NCI-H2196 (cell line): ENCODE results near the gene HDDC2.
"Not testable (repeated sequence)": the region's sequence is repeated elsewhere in the genome, so short reads cannot be mapped to it uniquely, and the experiment has no call there.

Experiments
- DNase-seq: peaks from one replicate; lab custom pipeline; 2025; ENCODE audit not compliant: unreplicated experiment; lab: John Stamatoyannopoulos, UW

Gene HDDC2

DNA sequence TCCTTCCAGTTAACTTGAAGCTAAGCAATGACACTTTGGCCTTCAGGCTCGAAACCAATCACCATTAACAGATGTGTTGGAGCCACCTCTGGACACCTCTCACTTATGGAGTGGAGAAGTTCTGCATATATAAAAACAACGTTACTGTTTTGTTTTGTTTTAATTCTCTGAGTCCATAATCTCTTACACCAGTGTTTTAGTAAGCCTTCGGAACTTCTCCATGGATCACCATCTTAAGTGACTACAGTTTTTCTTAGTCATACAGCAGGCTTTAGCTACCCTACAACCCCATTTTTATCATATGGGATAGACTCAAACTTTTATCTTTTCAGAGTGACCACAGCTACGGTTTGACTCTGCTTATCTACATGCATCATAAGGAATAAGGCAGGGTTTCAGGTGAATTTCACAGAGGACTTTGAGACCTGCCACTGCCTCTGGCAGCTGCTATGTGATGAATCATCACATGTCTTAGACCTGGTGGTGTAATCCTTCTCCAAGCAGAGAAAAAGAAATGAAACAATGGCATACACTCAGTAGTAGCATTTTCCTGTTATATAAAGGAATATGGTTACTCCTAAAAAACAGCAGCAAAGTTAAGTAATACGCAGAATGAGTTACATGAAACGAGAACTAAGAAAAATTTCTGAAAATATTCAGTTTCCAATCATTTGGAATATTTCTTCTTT is 5.5 kb upstream of the HDDC2 start:
- no peak for DNase-seq

DNA sequence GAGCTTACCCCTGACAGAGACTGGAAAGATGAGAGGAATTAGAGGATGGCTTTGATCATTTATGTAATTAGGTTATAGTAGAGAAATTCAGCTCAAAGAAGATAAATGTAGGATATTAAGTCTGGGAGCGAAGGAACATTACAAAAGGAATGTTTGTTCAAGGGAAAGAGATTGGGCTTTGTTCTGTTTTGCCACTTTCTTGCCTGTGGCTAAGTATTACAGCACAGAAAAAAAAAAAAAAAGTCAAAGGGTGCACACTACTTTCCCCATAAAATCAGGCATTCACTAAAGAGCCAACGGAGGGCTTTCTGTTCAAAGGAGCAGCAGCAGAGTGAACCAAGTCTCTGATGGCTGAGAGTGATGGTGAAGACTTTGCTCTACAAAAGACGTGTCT is 5.0 kb upstream of the HDDC2 start:
- no peak for DNase-seq

DNA sequence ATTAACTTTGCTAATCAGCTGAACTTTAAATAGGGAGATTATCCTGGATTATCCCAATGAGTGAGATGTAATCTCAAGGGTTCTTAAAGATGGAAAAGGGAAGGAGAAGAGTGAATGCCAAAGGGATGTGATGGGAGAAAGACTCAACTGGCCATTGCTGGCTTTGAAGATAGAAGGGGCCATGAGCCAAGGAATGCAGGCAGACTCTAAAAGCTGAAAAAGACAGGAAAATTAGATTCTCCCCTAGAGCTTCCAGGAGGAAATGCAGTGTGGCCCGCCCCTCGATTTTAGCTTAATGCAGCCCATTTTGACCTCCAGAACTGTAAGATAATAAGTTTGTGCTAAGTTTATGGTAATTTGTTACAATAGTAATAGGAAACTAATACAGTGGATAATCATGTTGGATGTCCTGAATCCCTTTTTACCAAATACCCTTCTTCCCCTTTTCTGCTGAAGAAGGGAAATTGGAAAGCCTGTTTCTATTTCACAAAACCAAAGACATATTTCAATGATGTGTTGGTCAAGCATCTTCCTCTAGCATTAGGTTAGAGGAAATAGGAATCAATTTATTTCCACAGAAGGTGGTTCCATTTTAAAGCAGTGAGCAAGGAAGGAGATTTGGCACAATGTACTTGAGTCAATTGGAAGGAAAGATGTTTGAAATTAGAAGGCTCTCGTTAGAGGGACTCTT is 3.3 kb upstream of the HDDC2 start:
- DNase-seq, result no peak

DNA sequence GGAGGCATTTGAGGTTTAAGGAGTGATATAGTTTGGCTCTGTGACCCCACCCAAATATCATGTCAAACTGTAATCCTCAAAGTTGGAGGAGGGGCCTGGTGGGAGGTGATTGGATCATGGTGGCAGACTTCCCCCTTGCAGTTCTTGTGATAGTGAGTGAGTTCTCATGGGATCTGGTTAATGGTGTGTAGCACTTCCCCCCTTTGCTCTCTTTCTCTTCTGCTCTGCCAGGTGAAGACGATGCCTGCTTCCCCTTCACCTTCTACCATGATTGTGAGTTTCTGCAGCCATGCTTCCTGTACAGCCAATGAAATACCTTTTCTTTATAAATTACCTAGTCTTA is 1.7 kb upstream of the HDDC2 start:
- no peak for DNase-seq

DNA sequence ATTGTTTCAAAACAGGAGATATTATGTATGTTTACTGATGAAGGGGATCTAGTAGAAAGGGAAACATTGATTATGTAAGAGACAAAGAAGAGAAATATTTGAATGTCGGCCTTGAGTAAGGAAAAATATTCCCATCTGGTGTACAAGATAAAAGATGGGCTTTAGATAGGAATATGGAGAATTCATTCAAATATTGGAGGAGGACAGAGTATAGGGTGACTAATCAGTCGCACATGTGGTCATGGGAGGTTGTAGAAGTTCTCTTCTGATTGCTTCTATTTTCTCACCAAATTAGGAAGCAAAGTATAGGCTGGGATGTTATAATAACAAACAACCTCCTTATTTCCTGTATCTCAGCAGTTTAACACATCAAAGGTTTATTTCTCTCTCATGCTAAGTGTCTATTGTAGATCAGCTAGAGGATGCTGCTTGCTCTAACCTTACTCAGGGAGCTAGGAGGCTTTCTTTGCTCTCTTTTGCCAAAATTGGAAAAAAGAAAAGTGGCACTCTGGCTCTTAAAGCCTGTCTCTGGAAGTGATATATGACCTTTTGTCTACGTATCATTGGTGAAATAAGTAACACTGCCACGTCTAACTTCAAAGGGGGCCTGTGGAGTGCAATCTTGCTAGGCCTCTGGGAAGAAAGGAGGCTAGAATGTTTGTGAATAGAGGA is 1.2 kb upstream of the HDDC2 start:
- no peak for DNase-seq

DNA sequence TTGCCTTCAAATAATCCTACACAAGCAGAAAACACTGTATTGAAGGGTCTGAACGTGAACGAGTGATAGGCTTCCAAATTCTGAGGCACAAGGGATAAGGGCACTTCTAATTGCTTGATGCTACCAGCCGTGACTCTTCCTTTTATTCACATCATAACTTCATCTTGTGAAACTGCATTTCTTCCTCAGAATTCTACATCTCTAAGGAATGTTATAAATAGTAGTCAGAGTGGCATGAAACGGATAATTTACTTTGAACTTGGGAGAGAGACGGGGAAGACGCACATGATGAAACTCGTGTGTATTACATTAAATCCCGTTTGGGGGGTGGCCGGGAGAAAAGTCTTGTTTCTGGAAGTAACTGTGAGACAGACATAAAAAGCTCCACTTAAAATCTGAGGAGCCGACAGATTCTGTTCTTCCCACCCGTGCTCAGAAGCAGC is 754 bp downstream of the HDDC2 start:
- no peak for DNase-seq

DNA sequence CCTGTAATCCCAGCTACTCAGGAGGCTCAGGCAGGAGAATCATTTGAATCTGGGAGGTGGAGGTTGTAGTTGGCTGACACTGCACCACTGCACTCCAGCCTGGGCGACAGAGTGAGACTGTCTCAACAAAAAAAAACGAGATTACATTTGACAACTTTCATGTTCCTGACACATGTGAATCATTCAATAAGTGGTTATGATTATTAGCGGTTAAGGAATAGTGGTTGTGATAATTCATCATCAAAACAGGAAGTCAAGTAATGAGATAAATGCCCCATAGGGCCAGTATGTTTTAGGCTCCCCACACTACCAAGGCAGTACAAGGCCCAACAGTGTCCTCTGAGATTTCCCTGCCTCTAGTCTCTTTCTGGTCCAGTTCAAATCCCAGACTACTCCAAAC is 2.5 kb downstream of the HDDC2 start:
- DNase-seq, result no peak

DNA sequence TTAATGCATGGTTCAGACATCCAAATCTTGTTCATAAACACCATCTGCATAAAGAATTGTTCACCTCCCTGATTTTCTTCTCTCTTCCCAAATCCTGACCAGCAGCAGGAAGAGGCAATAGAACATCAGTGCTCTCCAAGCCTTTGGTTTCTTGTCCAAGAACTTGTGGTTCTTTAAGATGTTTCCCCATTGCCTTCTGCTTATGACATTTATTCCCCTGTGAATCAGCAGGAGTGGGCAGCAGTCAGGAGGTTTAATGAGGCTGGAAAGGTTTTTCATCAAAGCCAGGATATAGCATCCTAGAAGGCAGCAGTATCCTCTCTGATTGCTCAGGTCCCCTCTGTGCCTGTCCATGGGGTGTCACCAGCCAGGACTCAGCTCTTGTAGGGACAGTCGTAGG is 5.3 kb downstream of the HDDC2 start:
- no peak for DNase-seq

DNA sequence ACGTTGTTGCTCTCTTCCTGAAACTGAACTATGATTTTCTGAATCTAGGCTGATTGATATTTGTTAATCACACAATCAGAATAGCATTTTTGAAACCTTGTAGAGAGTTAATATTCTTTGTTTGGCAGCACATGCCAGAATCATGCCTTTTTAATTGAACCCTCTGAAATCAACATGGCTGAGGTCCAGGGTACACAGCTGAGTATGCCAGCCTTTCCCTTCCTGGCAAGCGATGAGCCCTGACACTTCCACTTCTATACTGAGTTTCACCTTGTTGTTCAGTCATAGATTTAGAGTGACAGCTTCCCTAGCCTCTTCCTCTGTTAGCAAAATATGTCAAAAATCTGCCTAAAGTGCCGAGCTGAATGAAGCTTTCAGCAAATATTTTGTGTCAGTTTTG is 6.8 kb downstream of the HDDC2 start:
- DNase-seq, result peak; percentile 37

DNA sequence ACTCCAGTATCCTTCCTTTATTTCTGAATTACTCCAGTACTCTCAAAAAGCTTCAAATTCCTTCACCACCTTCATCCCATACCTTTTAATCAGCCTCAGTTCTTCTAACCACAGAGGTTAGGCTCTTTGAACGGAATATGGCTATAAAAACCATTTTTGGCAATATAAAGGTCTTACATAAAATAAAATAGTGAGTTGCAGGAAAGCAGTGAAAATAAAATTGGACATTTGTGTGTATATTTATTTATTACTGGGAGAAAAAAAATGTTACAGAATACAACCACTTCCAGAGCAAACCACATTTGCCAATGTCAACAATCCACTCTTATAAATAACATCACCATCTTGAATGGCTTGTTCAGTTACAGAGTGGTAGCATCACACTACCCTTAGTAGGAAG is 7.7 kb downstream of the HDDC2 start:
- no peak for DNase-seq

DNA sequence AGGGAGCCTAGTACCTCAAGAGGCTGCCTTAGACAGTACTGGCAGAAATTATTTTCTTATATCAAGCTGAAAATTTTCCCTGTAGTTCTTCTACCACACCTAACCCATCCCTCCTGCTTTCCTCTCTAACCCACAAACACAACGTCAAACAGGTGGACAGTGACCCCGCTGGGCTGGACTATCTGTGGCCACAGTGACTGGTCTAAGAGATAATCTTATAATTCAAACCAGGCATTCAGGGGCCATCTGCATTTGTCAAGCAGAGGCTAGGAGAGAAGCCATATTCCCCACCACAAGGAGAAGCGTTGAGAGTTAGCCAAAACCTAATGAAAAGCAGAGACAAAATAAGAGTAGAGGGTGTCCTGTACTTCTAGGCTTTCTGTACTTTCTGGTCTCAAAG is 8.2 kb downstream of the HDDC2 start:
- DNase-seq, result no peak

DNA sequence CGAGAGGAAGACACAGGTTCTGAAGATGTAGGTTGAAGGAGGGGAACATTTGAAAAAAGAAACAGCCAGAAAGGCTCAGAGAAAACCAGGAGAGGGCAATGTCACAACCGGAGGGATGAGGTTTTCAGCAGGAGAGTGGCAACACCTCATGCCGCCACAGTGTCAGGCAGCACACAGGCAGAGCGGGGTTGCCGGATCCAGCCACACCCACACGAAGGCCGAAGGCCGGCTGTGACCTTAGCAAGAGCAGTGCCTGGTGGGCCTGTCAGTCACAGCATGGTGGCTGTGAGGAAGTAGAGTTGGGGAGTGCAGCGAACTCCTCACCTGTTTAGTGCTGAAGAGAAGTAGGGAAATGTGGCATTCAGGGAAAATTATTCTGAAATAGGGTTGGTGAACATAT is 14.0 kb downstream of the HDDC2 start:
- DNase-seq, result no peak

DNA sequence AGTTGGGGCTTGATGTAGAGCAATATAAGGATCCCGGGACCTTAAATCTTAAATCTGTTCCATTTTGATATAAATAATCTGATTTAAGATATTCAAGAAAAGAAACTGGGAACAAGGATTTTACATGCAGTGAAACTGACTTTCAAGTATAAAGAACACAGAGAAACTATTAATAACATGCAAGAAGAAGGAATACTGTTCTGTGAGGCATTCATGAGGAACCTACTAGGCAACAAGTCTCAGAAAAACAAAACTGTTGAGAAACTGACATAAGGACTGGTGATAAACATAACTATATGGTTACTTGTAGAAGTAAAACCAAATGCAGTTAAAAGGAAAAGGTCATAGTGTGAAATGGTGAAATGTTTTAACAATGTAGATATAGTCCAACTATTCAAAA is 15.8 kb downstream of the HDDC2 start:
- DNase-seq, result no peak

DNA sequence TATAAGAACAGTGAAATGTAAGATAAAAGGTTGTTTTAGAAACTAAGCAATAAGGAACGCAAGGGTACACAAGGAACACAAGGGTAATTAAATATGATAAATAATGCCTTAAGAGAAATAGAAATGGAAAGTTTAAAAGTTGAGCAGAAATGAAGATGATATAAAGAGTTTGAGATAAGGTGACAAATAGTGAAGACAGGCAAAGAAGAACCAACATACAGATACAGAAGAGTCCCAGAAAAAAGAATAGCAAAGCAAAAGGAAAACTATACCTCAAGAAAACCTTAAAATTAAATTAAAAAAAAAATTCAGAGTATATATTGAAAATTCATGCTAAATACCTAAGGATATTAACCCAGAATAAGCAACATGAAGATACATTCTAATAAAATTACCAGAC is 16.4 kb downstream of the HDDC2 start:
- DNase-seq, result no peak

DNA sequence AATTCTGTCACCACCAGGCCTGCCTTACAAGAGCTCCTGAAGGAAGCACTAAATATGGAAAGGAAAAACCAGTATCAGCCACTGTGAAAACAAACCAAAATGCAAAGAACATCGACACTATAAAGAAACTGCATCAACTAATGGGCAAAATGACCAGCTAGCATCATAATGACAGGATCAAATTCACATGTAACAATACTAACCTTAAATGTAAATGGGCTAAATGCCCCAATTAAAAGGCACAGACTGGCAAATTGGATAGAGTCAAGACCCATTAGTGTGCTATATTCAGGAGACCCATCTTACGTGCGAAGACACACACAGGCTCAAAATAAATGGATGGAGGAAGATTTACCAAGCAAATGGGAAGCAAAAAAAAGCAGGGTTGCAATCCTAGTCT is 19.3 kb downstream of the HDDC2 start:
- DNase-seq, result not testable (repeated sequence)

DNA sequence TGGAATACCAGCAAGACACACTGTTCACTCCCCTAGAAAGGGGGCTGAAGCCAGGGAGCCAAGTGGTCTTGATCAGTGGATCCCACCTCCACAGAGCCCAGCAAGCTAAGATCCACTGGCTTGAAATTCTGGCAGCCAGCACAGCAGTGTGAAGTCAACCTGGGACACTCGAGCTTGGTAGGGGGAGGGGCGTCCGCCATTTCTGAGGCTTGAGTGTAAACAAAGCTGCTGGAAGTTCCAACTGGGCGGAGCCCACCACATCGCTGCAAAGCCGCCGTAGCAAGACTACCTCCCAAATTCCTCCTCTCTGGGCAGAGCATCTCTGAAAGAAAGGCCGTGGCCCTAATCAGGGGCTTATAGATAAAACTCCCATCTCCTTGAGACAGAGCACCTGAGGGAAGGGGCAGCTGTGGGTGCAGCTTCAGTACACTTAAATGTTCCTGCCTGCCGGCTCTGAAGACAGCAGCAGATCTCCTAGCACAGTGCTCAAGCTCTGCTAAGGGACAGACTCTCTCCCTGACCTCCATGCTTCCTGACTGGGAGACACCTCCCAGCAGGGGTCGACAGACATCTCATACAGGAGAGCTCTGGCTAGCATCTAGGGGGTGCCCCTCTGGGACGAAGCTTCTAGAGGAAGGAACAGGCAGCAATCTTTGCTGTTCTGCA is 21.3 kb downstream of the HDDC2 start:
- DNase-seq, result not testable (repeated sequence)

DNA sequence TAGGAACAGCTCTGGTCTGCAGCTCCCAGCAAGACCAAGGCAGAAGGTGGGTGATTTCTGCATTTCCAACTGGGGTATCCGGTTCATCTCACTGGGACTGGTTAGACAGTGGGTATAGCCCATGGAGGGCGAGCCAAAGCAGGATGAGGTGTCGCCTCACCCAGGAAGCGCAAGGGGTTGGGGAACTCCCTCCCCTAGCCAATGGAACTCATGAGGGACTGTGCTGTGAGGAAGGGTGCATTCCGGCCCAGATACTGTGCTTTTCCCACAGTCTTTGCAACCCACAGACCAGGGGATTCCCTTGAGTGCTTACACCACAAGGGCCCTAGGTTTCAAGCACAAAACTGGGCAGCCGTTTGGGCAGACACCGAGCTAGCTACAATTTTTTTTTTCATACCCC is 21.8 kb downstream of the HDDC2 start:
- DNase-seq, result no peak

DNA sequence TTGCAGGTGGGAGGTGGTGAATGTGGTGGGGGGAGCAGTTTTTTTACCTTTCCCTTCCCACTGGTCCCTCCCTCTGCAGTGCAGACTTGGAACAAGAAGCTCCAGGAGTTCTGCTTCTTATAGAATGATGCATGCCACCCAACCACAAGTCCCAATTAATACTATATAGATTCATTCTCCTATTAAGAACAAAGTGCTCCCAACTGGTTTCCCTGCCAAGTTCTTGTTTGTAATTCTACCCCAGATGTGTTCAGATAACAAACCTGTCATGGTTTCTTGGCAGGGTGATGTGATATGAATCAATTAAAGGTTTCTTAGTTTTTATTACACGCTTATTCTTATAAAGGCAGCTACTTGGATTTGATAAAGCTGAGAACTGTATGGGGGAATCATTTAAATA is 23.9 kb downstream of the HDDC2 start:
- no peak for DNase-seq

DNA sequence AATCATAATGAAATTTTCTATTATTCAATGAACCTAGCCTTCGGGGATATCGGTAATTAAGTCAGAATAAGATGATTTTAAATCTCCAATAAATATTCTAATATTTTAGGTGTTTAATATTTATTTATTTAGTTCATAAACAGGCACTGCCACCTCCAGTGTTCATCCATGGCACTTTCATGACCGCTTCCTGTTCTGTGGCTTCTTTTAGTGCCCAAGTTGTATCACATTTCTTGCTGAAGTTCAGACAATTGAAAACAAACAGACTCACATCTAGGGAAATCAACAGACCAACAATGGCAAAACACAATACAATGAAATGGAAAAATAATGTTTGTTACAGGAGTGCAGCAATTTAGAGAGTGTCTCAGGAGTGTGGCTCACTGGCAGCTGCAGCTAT is 26.0 kb downstream of the HDDC2 start:
- no peak for DNase-seq

DNA sequence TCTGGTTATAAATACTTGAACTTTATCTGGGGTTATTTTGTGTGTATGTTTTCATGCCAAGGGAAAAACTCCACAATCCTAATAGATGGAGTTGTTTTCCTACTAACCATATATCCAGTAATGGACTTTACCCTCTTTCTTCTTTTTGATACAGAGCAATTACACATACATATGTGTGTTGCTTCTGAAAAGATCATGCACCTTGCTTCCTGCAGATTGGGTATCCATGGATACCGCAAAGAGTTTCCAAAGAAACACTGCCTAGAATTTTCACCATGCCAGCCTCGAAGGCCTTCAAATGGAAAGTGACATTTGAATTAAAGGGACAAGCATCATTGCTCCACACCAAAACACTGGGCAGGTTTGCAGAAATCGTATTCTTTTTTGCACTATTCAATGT is 26.8 kb downstream of the HDDC2 start:
- DNase-seq, result no peak

DNA sequence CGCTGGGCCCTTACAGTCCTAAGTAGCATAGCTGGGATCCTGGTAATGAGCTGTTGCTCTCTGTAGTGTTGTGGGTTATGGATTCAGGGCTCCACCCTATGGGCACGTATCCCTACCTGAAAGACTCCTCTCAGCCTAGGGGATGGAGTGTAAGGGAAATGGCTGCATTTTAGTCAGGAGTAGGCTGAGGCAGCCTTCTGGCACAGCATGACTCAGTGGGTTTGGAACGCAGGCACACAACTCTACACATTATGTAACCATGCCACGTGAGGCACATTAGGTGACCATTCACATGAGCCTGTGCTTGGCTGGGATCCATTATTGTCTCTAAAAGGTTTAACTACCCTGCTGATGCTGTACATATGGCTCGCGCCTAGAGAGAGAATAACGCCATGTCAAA is 27.8 kb downstream of the HDDC2 start:
- no peak for DNase-seq

DNA sequence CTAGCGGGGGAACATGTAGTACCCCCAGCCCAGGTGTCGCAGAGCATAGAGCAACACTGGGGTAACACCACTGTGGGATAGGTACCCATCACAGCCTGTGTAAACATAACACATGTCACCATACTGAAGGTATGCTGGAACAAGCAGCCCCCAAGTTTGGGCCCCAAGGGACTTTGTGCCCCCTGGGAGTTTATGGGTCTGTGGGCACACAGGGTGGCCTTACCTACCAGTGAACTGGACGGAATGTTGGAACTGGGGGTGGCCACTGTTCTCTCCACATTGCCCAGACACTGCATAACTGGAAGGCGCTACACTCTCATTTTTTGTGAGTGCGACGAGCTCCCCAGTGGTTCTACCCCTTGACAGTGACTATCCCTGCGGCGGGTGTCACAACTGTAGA is 28.5 kb downstream of the HDDC2 start:
- DNase-seq, result no peak
